ENCODE results near the gene SERPINB6. TPM values are rescaled to one million over a fixed set of nuclear protein-coding genes. Genes with fewer than 3 reads are reported as not detected.
"Not testable (repeated sequence)": the region's sequence is repeated elsewhere in the genome, so short reads cannot be mapped to it uniquely, and the experiment has no call there.

SERPINB6 gene
- total RNA-seq, 1 experiment from 2014 or later = 59.9 TPM

- Histone ChIP-seq H3K36me3 (peaks cover 5% of the 10 kb centered on the region), H3K27me3 (no peaks in the 10 kb centered on the region), H3K4me3 (no peak overlapping the region), H3K9me3 (no peaks in the 10 kb centered on the region)
- no peak for DNase-seq
Measured at GRCh38 chr6:3005077-3005476, 33.7 kb upstream of the SERPINB6 start.

- not testable (repeated sequence) for H3K27me3 ChIP-seq, H3K4me3 ChIP-seq, H3K9me3 ChIP-seq, DNase-seq, H3K36me3 ChIP-seq
Measured at GRCh38 chr6:3003226-3003625, 31.9 kb upstream of the SERPINB6 start.

- Histone ChIP-seq H3K9me3 (no peaks in the 10 kb centered on the region), H3K27me3 (no peaks in the 10 kb centered on the region), H3K36me3 (no peaks in the 10 kb centered on the region; the same call in none of the 2 replicates), H3K4me3 (no peak overlapping the region)
- peak; percentile 24 for DNase-seq
Measured at GRCh38 chr6:3001773-3002293, 30.5 kb upstream of the SERPINB6 start.

- no peak for DNase-seq
- H3K36me3 ChIP-seq = no peaks in the 10 kb centered on the region; the same call in none of the 2 replicates
- H3K4me3 ChIP-seq = no peak overlapping the region
- no peaks in the 10 kb centered on the region for H3K9me3 ChIP-seq
- H3K27me3 ChIP-seq = no peaks in the 10 kb centered on the region
Measured at GRCh38 chr6:3001146-3001772, 29.9 kb upstream of the SERPINB6 start.

- H3K36me3 ChIP-seq = no peaks in the 10 kb centered on the region; the same call in none of the 2 replicates
- no peaks in the 10 kb centered on the region for H3K27me3 ChIP-seq
- no peaks in the 10 kb centered on the region for H3K9me3 ChIP-seq
- peak; percentile 78 for DNase-seq
- peak within 1 kb of the TSS; percentile 79 for H3K4me3 ChIP-seq
Measured at GRCh38 chr6:2999618-3000557, 28.5 kb upstream of the SERPINB6 start, which contains the start of gene NQO2. TSS of gene NQO2 (plus strand) at chr6:2999894. CDS start at chr6:3006553, 6,659 bp downstream.

GRCh38 chr6:2998998-2999617, 27.7 kb upstream of the SERPINB6 start:
- peak; percentile 79 for DNase-seq
- Histone ChIP-seq H3K9me3 (no peaks in the 10 kb centered on the region), H3K36me3 (no peaks in the 10 kb centered on the region; the same call in none of the 2 replicates), H3K4me3 (peak overlapping the region; percentile 79), H3K27me3 (no peaks in the 10 kb centered on the region)

GRCh38 chr6:2998249-2998997, 27.1 kb upstream of the SERPINB6 start:
- not testable (repeated sequence) for H3K27me3 ChIP-seq, H3K36me3 ChIP-seq, H3K9me3 ChIP-seq, DNase-seq
- H3K4me3 ChIP-seq = peak overlapping the region; percentile 79

GRCh38 chr6:2993755-2994317, 22.5 kb upstream of the SERPINB6 start:
- Histone ChIP-seq H3K36me3 (no peaks in the 10 kb centered on the region), H3K27me3 (no peaks in the 10 kb centered on the region), H3K9me3 (no peaks in the 10 kb centered on the region), H3K4me3 (no peak overlapping the region)
- DNase-seq = no peak

GRCh38 chr6:2992330-2992979, 21.1 kb upstream of the SERPINB6 start:
- DNase-seq = no peak
- Histone ChIP-seq H3K9me3 (no peaks in the 10 kb centered on the region), H3K36me3 (no peaks in the 10 kb centered on the region), H3K4me3 (no peak overlapping the region), H3K27me3 (no peaks in the 10 kb centered on the region)

GRCh38 chr6:2990932-2991506, 19.7 kb upstream of the SERPINB6 start:
- Histone ChIP-seq H3K27me3 (no peaks in the 10 kb centered on the region), H3K9me3 (no peaks in the 10 kb centered on the region)
- no peak for DNase-seq

GRCh38 chr6:2990248-2990931, 19.0 kb upstream of the SERPINB6 start:
- H3K27me3 ChIP-seq = no peaks in the 10 kb centered on the region
- no peak for DNase-seq
- H3K9me3 ChIP-seq = no peaks in the 10 kb centered on the region
- H3K4me3 ChIP-seq = peak overlapping the region; percentile 66
- no peaks in the 10 kb centered on the region for H3K36me3 ChIP-seq

More at GRCh38 chr6:2990932-2991506, 19.7 kb upstream of the SERPINB6 start:
- H3K4me3 ChIP-seq = no peak overlapping the region
- no peaks in the 10 kb centered on the region for H3K36me3 ChIP-seq

GRCh38 chr6:2989332-2990247, 18.2 kb upstream of the SERPINB6 start:
- no peaks in the 10 kb centered on the region for H3K36me3 ChIP-seq
- peak overlapping the region; percentile 66 for H3K4me3 ChIP-seq
- no peaks in the 10 kb centered on the region for H3K9me3 ChIP-seq
- no peaks in the 10 kb centered on the region for H3K27me3 ChIP-seq
- peak; percentile 78 for DNase-seq

GRCh38 chr6:2988426-2989331, 17.3 kb upstream of the SERPINB6 start:
- H3K36me3 ChIP-seq = no peaks in the 10 kb centered on the region

More at GRCh38 chr6:2988426-2989331, 17.3 kb upstream of the SERPINB6 start:
- no peaks in the 10 kb centered on the region for H3K27me3 ChIP-seq
- H3K9me3 ChIP-seq = no peaks in the 10 kb centered on the region
- DNase-seq = peak; percentile 91
- H3K4me3 ChIP-seq = peak overlapping the region; percentile 66

Measured in MG63 (cell line).